Body of pancreas (tissue), 4 donors: Measurements from ENCODE around the gene OR52E2. TPM values are rescaled to one million over a fixed set of nuclear protein-coding genes. Genes with fewer than 3 reads are reported as not detected.

Experiments
- ATAC-seq: fragments of 150-250 bp; one replicate; pipeline ENCODE4 v1.9.1; 2016
- DNase-seq, 4 donors: peaks; one replicate each; pipeline ENCODE4 v3.0.0-alpha.2; 2019
- H3K27ac ChIP-seq, 4 donors: fragments of 200-600 bp; sonication (generic); 1 replicate in 3 of 4; 2 replicates in 1 of 4; pipeline versions ENCODE4 v1.5.1 to v1.6.1; 2016 to 2019; ENCODE audit warnings: mild to moderate bottlenecking in 1 of 4, mixed read lengths in 1 of 4, moderate library complexity in 1 of 4
- H3K27me3 ChIP-seq, 2 donors: fragments of 200-600 bp; sonication (generic); one replicate each; pipeline ENCODE4 v1.6.0; 2016; ENCODE audit warnings: mild to moderate bottlenecking in 1 of 2
- H3K36me3 ChIP-seq, 2 donors: fragments of 200-600 bp; sonication (generic); replicated peaks in 1 of 2; 2 replicates each; pipeline ENCODE4 v1.5.1; 2016; ENCODE audit warnings: low read depth in 2 of 2; ENCODE audit not compliant: insufficient read depth in 1 of 2
- H3K4me1 ChIP-seq: fragments of 200-600 bp; sonication (generic); one replicate; pipeline ENCODE4 v1.6.0; 2016
- H3K4me3 ChIP-seq, 2 donors: fragments of 200-600 bp; sonication (generic); 1 replicate in 1 of 2; 2 replicates in 1 of 2; pipeline ENCODE4 v1.5.1; 2016 to 2019
- H3K9me3 ChIP-seq, 3 donors: fragments of 200-600 bp; sonication (generic); 1 replicate in 2 of 3; 2 replicates in 1 of 3; pipeline ENCODE4 v1.5.1; 2016
- CTCF ChIP-seq, 7 experiments: fragments of 450-650 bp in 4 of 7; fragments of 200-600 bp in 3 of 7; sonication (generic) in 3 of 7; IDR thresholded peaks; one replicate each; pipeline ENCODE4 v1.5.1; 2016 to 2019; ENCODE audit warnings: antibody characterized with exemption in 7 of 7
- POLR2A ChIP-seq, 3 donors: fragments of 450-650 bp; IDR thresholded peaks; one replicate each; pipeline ENCODE4 v1.6.1; 2016; ENCODE audit warnings: antibody characterized with exemption in 3 of 3, mild to moderate bottlenecking in 2 of 3
- WGBS, 2 donors: methylation state at CpG; one replicate each; pipeline ENCODE4 v1.1.5; 2017; 5-methylcytosine and 5-hydroxymethylcytosine counted together
- intact Hi-C: fragments of 100-400 bp; cut with DNase I; formaldehyde crosslinking; loops from one replicate; pipeline ENCODE4 v1.15.1; 2023
- total RNA-seq, 2 donors: library from RNA; depleted of rRNA; stranded (reverse); fragments of >200 nt; gene quantifications; one replicate each; pipeline ENCODE4 v1.1.0, GENCODE V29; 2016

OR52E2 gene
- total RNA-seq, 2 donors from 2014 or later = not detected

- Histone ChIP-seq H3K4me1 (no peaks in the 10 kb centered on the region), H3K27ac (no peak within 1 kb of the TSS), H3K9me3 (no peaks in the 10 kb centered on the region), H3K27me3 (no peaks in the 10 kb centered on the region), H3K4me3 (no peak within 1 kb of the TSS), H3K36me3 (no peaks in the 10 kb centered on the region)
- TF ChIP-seq POLR2A (IDR thresholded peaks at IDR 0.05) = no peak
- WGBS, 2 donors = 27 to 53% methylated on average over 1 of the region's 1 CpG
- DNase-seq = no peak
- no peak for ATAC-seq
- intact Hi-C loops = no loop called here
These were observed 13.2 kb downstream of the OR52E2 start, which contains the start of gene OR52J3 for GRCh38 chr11:5046226-5046625. TSS of gene OR52J3 (plus strand) at chr11:5046526. CDS start at chr11:5046526, 0 bp downstream.

- Histone ChIP-seq H3K27ac (no peak overlapping the region), H3K27me3 (no peaks in the 10 kb centered on the region), H3K4me3 (no peak overlapping the region), H3K9me3 (no peaks in the 10 kb centered on the region), H3K36me3 (no peaks in the 10 kb centered on the region), H3K4me1 (no peaks in the 10 kb centered on the region)
- TF ChIP-seq CTCF (IDR thresholded peaks at IDR 0.05) = no peak
- no peak for TF ChIP-seq POLR2A (IDR thresholded peaks at IDR 0.05)
- DNase-seq (no peak), ATAC-seq (no peak)
- intact Hi-C loops = no loop called here
- 45 to 46% methylated on average over 2 of the region's 2 CpGs for WGBS, 2 donors
These were observed 16.0 kb downstream of the OR52E2 start for GRCh38 chr11:5043380-5043779.

GRCh38 chr11:5042091-5042490, 17.3 kb downstream of the OR52E2 start:
- Histone ChIP-seq H3K27me3 (no peaks in the 10 kb centered on the region), H3K4me3 (no peak overlapping the region), H3K9me3 (no peaks in the 10 kb centered on the region), H3K36me3 (no peaks in the 10 kb centered on the region), H3K27ac (no peak overlapping the region), H3K4me1 (no peaks in the 10 kb centered on the region)
- ATAC-seq (no peak), DNase-seq (no peak)
- intact Hi-C loops = no loop called here
- WGBS, 2 donors = 46 to 67% methylated on average over 3 of the region's 3 CpGs
- TF ChIP-seq POLR2A (IDR thresholded peaks at IDR 0.05) = no peak
- no peak for TF ChIP-seq CTCF (IDR thresholded peaks at IDR 0.05)

- H3K36me3 ChIP-seq = no peaks in the 10 kb centered on the region
- H3K27ac ChIP-seq = no peak overlapping the region
- intact Hi-C loops = no loop called here
- ATAC-seq (no peak), DNase-seq (no peak)
- no peaks in the 10 kb centered on the region for H3K27me3 ChIP-seq
- WGBS, 2 donors = 44 to 53% methylated on average over 4 of the region's 4 CpGs
- TF ChIP-seq POLR2A (IDR thresholded peaks at IDR 0.05) (no peak), CTCF (IDR thresholded peaks at IDR 0.05) (no peak)
- no peaks in the 10 kb centered on the region for H3K9me3 ChIP-seq
- no peaks in the 10 kb centered on the region for H3K4me1 ChIP-seq
- no peak overlapping the region for H3K4me3 ChIP-seq
These were observed 18.6 kb downstream of the OR52E2 start for GRCh38 chr11:5040876-5041275.

GRCh38 chr11:5038341-5038740, 21.1 kb downstream of the OR52E2 start:
- DNase-seq (no peak), ATAC-seq (no peak)
- TF ChIP-seq CTCF (IDR thresholded peaks at IDR 0.05) = no peak
- TF ChIP-seq POLR2A (IDR thresholded peaks at IDR 0.05) = no peak
- Histone ChIP-seq H3K4me3 (no peak overlapping the region), H3K36me3 (no peaks in the 10 kb centered on the region), H3K27me3 (no peaks in the 10 kb centered on the region), H3K9me3 (no peaks in the 10 kb centered on the region), H3K27ac (no peak overlapping the region), H3K4me1 (no peaks in the 10 kb centered on the region)
- intact Hi-C loops = no loop called here
- WGBS, 2 donors = 71 to 89% methylated on average over 1 of the region's 1 CpG
